CD4-positive, alpha-beta T cell treated with Interferon gamma for 1 hour (primary cell): ENCODE measurements around the gene PCBP3.

Experiments
- DNase-seq: peaks from one replicate; pipeline ENCODE4 v3.0.0-alpha.2; 2020

The PCBP3 gene

DNA sequence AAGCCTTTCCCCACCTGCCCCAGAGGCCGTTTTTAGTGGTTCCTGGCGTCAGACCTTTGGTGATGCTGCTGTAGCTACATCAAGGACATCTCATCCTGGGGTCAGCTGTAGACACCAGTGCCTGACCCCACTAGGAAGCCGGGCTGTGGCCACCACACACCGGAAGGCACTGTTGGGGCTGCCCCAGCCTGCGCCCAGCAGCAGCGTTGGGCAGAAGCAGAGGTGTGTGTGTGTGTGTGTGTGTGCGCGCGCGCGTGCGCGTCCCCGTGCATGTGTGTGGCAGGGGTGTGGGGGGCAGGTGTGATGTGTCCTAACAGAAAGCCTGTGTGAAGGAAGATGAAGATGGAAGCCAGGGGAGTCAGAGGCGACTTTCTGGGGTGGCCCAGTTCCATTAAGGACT lies 276.1 kb downstream of the PCBP3 start:
- no peak for DNase-seq

DNA sequence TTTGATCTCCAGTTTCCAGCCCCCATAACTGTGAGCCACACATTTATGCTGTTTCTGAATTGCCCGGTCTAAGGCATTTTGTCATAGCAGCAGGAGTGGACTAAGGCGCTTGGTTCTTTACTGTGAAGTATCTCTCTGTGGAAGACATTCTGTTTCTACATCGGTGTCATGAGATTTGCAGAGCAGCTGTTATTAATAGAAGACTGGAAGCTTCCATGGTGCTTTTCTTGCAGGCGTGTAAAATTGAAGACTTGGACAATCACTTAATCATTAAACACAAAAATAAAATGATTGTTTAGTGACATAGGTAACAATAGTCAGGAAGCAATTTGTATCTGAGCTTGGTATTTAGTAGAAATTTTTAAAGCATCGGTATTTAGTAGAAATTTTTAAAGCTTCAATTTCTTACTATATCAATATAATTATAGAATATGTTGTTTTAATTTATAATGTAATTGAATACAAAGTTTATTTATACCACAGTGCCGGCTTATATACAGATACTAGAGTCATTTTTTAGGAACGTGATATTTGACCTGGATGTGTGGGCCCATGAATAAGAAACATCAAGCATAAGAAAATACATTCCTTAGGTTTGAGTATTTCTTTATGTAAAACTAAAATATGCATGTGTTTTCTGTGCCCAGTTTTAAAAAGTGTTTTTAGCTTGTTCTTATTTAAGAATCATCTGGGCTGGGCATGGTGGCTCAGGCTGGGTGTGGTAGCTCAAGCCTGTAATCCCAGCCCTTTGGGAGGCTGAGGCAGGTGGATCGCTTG lies 277.5 kb downstream of the PCBP3 start:
- no peak for DNase-seq

DNA sequence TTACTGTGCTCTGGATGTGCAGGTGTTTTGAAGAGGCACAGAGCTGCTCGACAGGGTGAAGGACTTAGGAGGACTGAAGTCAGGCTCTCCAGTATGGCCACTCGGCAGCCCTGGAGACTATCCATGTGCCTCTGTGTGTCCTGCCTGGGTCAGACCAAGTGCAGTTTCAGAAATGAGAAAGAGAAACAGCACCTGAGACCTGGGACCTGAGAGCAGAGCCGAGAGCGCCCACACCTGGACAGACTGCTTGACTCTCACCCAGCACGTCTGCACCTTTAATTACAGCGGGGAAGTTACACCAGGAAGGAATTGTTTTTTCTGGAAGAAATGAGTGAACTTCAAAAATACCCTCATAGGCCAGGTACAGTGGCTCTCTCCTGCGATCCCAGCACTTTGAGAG lies 278.4 kb downstream of the PCBP3 start:
- DNase-seq = no peak

DNA sequence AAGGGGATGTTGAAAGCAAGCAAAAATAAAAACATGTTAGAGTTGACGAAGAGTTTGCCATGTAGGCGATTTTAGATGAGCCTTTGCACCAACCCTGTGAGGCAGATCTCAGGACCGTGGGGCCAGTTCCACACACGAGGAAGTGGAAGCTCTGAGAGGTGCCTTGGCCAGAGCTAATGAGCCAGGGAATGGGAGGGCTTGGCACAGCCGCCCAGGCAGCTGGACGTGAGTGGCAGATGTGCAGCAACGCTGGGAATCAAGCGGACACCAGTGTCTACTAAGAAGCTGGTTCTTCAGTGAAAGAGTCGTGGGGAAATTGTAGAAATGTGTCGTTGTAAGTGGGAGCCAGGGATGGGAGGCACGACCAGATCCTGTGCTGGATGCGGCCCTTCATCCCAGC lies 279.1 kb downstream of the PCBP3 start:
- no peak for DNase-seq

DNA sequence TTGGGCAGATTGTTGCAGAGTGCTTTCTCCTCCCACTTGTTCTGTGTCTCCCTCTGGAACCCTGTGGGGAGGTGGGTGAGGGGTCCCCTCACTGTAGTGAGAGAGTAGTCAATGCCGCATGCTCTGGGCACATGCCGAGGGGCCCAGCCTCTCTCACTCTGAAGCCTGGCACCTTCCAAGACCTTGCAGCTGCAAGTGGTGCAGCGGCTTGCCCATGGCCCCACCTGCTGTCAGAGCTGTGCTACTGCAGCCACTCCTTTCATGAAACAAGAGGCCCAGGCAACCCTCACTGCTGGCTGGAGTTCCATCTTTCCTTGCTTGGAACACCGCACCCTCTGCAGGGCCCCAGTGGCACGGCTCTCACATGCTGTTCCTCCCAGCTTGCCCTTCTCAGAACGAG lies 279.6 kb downstream of the PCBP3 start:
- DNase-seq = peak; percentile 61

DNA sequence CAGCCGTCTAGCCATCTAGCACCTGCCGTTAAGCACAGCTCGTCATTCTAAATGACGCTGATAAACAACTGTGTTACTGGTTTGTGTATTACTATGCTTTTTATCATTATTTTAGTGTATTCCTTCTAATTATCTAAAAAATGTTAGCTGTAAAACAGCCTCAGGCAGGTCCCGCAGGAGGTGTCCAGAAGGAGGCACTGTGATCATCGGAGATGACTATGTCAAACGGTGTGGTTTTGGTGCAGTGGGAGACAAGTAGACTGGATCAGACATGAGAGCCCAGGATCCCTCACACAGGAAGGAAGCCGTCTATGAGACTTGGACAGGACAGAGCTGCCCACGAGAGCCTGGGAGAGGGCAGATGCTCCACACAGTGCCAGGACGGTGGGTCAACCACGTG lies 282.8 kb downstream of the PCBP3 start:
- no peak for DNase-seq

DNA sequence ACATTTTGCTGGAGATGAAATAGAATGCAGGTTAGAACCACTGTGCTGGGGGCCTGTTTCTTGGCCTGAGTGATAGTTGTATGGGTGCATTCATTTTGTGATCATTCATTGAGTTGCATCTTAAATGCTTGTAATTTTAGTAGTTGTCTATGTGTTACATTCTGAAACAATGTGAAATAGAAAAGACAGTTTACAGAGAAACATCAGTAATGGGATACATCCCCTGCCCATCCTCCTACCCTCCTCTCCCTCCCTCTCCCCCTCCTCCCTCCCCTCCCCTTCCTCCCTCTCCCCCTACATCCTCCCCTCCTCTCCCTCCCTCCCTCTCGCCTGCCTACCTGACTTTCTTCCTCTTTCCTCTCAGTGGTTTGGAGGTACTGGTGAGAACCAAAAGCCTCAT lies 283.5 kb downstream of the PCBP3 start:
- DNase-seq = no peak

DNA sequence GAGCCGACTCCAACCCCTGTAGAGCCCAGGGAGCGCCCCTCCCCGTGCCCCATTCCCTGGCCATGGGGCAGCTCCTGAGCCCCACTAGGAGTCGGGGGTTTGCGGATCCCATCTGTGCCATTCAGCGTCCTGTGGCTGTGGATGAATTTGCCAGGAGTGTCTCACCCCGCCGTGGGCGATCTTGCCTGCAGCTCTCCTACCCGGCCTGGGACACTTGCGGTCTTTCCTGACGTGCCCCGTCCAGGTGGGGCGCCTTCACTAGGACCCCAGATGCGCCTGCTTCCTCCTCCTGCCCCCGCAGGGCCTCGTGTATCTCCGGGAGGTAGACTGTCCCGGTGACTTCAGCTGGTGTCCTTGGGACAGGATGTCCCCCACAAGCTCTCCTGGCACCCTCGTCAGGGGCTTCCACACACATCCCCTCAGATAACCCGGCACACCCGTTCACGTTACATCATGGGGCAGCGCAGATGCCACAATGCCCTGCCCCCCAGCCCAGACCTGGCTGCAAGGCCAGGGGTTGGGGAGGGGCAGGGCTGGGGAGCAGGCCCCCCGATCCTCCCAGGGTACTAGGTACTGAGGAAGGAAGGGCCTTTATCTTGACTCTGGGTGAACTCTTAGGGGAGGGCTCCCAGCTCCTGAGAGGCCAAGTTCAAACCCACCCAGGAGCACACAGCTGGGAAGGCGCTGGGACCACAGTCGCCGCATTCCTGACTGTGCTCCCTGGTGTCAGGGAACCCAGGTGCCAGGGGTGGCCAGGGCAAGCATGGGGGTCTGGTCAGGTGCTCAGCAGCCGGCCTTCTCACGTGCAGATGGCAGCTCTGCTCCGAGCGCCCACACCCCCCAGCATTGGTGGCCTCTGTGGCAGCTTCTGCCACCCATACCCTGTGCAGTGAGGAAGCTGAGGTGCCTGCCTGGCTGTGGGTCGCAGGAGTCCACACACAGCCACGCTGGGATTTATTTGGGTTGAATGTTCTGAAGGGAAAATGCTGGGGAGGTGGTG lies 284.6 kb downstream of the PCBP3 start:
- DNase-seq = no peak

DNA sequence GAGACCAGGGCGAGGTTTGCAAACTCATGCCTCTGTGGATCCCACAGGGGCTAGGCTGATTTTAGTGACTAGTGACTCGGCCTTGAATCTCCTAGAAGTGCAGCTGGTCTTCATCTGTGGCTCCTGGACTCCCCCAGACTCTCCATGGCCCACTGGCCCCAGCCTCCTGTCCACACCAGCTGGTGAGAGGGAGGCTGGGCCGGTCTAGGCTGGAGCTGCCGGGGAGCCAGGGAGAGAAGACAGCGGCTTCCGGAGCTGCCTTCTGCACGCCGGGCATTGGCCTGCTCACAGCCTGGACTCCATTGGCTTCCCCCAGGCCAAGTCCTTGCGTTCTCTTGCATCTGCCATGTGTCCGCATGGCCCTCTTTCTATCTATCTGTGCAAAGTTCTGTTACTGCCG lies 285.9 kb downstream of the PCBP3 start:
- no peak for DNase-seq

DNA sequence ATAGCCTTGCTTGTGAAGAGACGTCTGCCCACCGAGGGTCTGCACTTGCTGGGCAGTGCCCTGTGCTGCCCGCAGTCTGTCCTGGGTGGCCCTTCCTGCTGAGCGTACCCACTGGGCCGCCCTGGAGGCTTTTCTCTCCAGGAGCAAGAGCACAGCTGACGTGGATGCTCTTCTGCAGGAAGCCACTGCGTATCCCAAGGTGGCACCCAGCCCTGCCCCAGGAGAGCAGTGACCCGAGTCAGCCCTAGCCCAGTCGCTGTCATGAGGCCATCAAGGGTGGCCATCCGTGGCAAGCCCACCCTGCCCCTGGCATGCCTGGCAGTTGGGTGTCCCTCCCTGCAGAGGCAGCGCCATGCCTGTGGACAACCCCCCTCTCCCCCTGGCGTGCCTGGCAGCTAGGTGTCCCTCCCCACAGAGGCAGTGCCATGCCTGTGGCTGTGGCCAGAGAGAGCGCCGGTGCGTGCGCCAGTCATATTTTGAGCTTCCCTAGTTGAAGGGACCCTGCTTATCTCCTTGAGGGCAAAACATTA lies 286.8 kb downstream of the PCBP3 start:
- no peak for DNase-seq

DNA sequence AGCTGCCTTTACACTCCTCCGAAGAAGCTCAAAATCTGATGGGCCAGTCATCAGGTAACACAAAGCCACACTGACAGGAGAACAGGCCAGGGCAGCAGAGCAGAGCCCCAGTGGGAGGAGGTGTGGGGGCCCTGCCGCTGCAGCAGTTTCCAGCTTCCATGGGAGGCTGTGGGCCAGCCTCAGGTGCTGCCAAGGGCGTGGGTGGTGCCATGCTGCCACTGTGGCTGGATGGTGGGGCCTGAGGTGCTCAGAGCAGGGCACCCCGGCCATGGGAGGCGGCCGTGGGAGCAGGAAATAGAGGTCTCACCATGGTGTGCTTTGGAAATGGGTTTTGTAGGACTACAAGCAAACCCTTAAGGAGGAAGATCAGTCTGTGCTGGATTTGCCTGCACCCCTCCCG lies 287.3 kb downstream of the PCBP3 start:
- no peak for DNase-seq

DNA sequence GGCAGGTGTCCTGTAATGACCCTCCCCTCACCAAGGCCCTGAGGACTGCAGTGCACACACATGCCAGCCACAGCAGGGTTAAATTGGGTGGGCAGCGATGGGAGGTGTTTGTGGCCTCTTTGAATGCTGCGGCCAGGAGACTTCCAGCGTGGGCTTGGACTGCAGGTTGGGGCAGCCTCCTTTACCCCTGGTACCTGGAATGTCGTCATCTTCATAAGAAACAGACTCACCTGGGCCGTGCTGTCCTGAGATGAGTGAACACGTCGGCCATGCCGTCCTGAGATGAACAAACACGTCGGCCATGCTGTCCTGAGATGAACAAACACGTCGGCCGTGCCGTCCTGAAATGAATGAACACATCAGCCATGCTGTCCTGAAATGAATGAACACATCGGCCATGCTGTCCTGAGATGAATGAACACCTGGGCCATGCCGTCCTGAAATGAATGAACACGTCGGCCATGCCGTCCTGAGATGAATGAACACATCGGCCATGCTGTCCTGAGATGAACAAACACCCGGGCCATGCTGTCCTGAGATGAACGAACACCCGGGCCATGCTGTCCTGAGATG lies 288.0 kb downstream of the PCBP3 start:
- no peak for DNase-seq

DNA sequence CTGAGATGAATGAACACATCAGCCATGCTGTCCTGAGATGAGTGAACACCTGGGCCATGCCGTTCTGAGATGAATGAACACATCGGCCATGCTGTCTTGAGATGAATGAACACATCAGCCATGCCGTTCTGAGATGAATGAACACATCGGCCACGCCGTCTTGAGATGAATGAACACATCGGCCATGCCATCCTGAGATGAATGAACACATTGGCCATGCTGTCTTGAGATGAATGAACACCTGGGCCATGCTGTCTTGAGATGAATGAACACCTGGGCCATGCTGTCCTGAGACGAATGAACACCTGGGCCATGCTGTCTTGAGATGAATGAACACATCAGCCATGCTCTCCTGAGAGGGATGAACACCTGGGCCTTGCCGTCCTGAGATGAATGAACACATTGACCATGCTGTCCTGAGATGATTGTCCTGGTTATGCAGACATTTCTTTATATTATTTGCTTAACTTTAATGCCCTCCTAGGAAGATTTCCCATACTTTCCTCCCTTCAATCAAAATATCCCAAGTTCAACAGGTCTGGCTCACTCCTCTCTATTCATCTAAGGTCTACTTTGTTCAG lies 289.5 kb downstream of the PCBP3 start:
- no peak for DNase-seq

DNA sequence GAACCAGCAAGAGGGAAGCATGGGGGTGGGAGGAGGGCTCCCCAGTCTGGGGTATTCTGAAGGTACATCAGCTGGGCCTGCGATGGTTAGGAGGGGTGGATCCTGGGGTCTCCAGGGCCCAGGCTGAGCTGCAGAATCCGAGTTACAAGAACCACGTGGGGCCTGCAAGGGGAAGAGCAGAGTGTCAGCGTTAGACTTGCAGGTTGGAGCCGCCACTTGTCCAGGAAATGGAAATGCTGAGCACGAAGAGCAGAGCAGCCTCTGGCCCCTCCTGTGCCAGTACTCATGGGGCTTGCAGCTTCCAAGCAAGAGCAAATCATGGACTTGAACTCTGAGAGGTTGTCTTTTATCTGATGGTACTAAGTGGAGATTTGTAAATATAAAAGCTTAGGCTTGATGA lies 290.6 kb downstream of the PCBP3 start:
- DNase-seq = no peak

DNA sequence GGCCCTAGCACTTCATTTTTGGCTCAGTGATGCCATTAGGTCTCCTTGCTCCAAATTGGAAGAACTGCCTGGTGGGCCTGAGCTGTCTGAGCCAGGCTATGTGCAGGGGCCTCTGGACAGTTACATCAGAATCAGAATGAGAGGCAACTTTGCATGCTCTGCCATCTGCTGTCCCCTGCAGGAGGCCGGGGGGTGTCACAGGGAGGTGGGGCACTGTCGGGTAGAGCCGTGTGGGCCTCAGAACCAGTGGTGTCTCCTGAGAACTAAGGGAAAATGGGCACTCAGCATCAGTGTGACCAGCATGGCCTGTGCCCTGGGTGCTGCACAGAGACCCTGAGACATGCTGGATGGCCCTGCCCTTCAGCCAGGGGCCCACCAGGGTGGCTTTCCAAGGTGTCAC lies 291.0 kb downstream of the PCBP3 start:
- no peak for DNase-seq

DNA sequence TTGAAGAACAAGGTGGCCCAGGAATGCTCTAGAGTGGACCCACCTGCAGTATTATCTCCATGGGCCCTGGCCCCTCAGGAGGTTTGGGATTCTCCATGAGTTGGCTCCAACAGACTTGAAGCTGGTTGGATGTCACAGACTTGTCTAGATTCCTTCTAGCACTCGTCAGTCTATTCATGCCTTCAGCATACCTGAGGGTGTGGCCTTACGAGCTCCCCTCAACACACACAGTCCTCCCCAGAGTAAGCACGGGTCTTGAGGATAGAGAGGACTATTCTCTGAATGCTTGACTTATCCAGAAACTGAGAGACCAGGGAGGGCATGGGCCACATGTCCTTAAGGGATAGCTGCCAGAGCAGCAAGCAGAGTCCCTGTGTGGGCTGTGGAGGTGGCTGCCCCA lies 292.1 kb downstream of the PCBP3 start:
- no peak for DNase-seq

DNA sequence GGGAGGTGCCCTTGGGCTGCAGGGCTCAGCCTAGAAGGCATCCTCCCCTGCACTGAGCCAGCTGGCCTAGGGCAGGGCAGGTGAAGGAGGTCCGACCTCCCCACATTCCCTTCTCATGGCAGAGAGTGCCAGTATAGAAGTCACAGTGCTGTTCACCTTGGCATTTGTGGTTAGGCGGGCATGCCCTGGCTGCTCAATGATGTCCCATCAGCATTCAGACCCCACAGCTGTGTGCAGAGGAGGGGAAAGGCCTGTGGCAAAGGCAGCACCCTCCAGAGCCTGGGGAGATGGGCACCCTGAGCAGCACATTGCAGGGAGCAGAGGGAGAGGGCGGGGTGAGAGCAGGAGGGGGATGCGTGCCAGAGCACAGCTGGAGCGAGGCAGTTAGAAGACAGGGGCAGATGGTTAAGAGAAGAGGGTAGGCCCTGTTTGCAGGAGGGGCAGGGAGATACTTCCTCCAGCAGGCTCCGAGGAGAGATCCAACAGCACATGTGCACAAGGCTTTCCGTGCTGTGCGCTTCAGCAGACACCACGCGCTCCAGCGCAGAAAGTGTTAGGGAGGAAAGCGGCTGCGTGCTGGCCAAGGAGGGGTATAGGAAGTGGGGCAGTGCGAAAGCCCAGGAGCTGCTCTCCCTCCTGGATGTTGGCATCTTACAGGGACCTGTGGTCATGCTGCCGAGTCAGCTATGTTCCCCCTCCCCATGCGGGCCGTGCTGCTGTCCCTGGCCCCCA lies 294.4 kb downstream of the PCBP3 start:
- no peak for DNase-seq

DNA sequence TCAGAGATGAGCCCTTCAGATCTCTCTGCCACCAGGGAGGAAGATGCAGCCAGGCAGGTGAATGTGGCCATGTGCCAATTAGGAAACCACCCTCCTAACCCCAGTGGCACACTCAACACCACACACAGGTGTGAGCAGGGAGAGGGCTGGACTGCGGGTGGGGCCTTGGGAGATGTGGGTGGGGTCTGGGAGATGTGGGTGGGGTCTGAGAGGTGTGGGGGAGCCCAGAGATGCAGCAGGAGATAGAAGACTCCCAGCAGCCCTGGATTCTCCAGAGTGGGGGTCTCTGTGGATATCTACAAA lies 294.9 kb downstream of the PCBP3 start:
- no peak for DNase-seq

DNA sequence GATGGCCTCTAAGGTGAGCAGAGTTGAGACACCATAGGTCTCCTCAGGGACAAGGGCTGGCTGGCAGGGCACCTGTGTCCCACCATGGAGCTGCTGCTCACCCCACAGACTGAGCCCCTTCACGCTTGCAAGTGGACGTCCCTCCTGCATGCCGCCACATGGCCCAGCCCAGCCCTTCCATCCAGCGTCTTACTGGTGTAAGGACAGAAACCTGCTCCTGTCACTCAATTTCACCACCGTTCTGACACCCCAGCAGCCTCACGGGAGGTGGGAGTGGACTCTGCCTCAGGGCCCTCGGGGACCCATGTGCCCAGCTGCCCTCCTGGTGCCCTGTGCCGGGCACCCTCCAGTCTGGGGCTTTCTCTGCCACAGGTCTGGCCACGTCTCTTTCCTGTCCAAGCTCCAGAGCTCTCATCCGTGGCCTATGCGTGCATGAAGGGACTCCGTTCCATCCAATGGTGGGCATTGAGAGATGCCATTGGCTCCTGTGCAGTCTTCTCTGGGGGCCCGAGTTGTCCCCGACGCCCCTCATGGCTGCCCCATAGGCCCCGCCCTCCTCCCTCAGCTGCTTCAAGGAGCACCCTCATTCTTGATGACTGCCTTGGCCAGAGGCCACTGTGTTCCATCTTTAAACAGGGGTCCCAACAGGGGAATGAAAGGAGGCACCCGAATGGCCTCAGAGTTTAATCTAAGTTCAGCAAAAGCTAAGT lies 295.4 kb downstream of the PCBP3 start:
- DNase-seq = no peak

DNA sequence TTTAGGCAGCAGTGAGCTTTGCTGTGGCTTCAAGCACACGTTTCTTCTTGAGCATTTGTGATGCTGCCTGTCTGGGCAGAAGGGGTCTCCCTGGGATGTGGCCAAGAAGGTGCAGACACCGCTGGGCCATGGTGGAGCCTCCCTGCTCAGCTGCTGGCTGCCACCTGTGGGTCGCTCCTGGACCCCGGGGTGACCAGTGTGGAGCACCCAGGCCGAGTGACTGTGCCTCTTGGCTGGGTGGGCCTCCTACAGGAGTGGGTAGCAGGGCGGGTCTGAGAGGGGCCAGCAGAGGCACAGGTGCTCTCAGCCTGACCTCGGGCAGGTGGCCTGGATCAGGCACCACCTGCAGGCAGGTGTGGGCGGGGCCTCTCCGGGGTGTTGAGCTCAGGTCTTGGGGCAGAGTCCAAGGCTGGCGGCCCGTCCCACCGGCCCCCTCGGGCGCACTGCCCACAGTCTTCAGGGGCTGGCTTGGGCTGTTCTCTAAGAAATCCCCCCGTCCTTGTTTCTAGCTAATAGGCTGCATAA lies 296.1 kb downstream of the PCBP3 start:
- no peak for DNase-seq

DNA sequence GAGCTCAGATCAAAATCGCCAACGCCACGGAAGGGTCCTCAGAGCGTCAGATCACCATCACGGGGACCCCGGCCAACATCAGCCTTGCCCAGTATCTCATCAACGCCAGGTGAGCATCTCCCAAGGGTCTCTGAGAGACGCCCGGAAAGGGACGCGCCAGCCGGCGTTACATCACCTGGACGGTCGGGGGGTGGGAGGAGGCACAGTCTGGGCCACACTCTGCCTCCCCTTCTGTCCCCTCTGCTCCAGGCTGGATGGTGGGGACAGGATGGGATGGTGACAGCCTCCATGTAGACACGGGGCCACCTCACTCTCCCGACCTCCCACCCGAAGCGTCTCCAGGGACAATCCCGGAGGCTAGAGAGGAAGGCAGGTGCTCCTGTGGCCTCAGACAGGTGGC lies 296.6 kb downstream of the PCBP3 start:
- no peak for DNase-seq
